ENCODE results near the gene COQ8A. TPM values are rescaled to one million over a fixed set of nuclear protein-coding genes. Genes with fewer than 3 reads are reported as not detected.

The COQ8A gene
- total RNA-seq, 3 donors from 2014 or later = 51.8 to 307 (median 60.6) TPM

GRCh38 chr1:226938903-226939437, 1.1 kb upstream of the COQ8A start:
- intact Hi-C loops (cut with DNase I; ENCODE audit: low total_unique reads) = no loop called here
- TF ChIP-seq POLR2A (IDR thresholded peaks at IDR 0.05) (no peak), POLR2AphosphoS5 (IDR thresholded peaks at IDR 0.05) (no peak), CTCF (IDR thresholded peaks at IDR 0.05) (no peak)

GRCh38 chr1:226939438-226940028, 561 bp upstream of the COQ8A start:
- peak; percentile 41 to 64 for DNase-seq (ENCODE audit: low spot score in 2 of 2)
- Histone ChIP-seq H3K36me3 (no peaks in the 10 kb centered on the region), H3K27ac (peak overlapping the region; percentile 95), H3K9me3 (peaks cover 5 to 11% of the 10 kb centered on the region in 2 donors), H3K4me3 (peak overlapping the region; percentile 81 to 90 (median 88)), H3K27me3 (no peaks in the 10 kb centered on the region), H3K4me1 (peaks cover 0 to 11% of the 10 kb centered on the region in 2 donors)
- intact Hi-C loops (cut with DNase I; ENCODE audit: low total_unique reads) = no loop called here
- TF ChIP-seq CTCF (IDR thresholded peaks at IDR 0.05) (no peak), POLR2AphosphoS5 (IDR thresholded peaks at IDR 0.05) (peak; percentile 87 to 91 (median 87)), POLR2A (IDR thresholded peaks at IDR 0.05) (peak; percentile 81)

More at GRCh38 chr1:226938903-226939437, 1.1 kb upstream of the COQ8A start:
- Histone ChIP-seq H3K4me1 (peaks cover 0 to 11% of the 10 kb centered on the region in 2 donors), H3K27me3 (no peaks in the 10 kb centered on the region), H3K27ac (peak overlapping the region; percentile 95), H3K4me3 (peak overlapping the region; percentile 81 to 90 (median 88)), H3K9me3 (peaks cover 5 to 17% of the 10 kb centered on the region in 2 donors), H3K36me3 (no peaks in the 10 kb centered on the region)
- DNase-seq (ENCODE audit: low spot score in 2 of 2) = no peak

GRCh38 chr1:226940806-226941067, 643 bp downstream of the COQ8A start:
- H3K9me3 ChIP-seq = no peaks in the 10 kb centered on the region
- H3K27me3 ChIP-seq = no peaks in the 10 kb centered on the region
- H3K27ac ChIP-seq = peak overlapping the region in 1 of 2 donors; percentile 95
- H3K4me3 ChIP-seq = peak overlapping the region; percentile 81 to 90 (median 88)
- no peaks in the 10 kb centered on the region for H3K36me3 ChIP-seq
- intact Hi-C loops (cut with DNase I; ENCODE audit: low total_unique reads) = no loop called here
- no peak for DNase-seq (ENCODE audit: low spot score in 2 of 2)
- H3K4me1 ChIP-seq = peaks cover 0 to 11% of the 10 kb centered on the region in 2 donors
- TF ChIP-seq POLR2AphosphoS5 (IDR thresholded peaks at IDR 0.05) = no peak

- no peak overlapping the region for H3K27ac ChIP-seq
- no peaks in the 10 kb centered on the region for H3K9me3 ChIP-seq
- no peaks in the 10 kb centered on the region for H3K27me3 ChIP-seq
- intact Hi-C loops (cut with DNase I; ENCODE audit: low total_unique reads) = no loop called here
- H3K4me3 ChIP-seq = no peak overlapping the region
- peaks cover 0 to 11% of the 10 kb centered on the region in 2 donors for H3K4me1 ChIP-seq
- no peaks in the 10 kb centered on the region for H3K36me3 ChIP-seq
- no peak for DNase-seq (ENCODE audit: low spot score in 2 of 2)
- TF ChIP-seq POLR2A (IDR thresholded peaks at IDR 0.05) (no peak), POLR2AphosphoS5 (IDR thresholded peaks at IDR 0.05) (no peak), CTCF (IDR thresholded peaks at IDR 0.05) (no peak)
Measured at GRCh38 chr1:226942392-226942791, 2.3 kb downstream of the COQ8A start.

- no peak overlapping the region for H3K27ac ChIP-seq
- TF ChIP-seq POLR2AphosphoS5 (IDR thresholded peaks at IDR 0.05) = no peak
- TF ChIP-seq POLR2A (IDR thresholded peaks at IDR 0.05) = no peak
- TF ChIP-seq CTCF (IDR thresholded peaks at IDR 0.05) = no peak
Measured at GRCh38 chr1:226943156-226943555, 3.1 kb downstream of the COQ8A start.

More at GRCh38 chr1:226943156-226943555, 3.1 kb downstream of the COQ8A start:
- Histone ChIP-seq H3K4me1 (peaks cover 0 to 11% of the 10 kb centered on the region in 2 donors), H3K27me3 (no peaks in the 10 kb centered on the region), H3K4me3 (no peak overlapping the region), H3K9me3 (peaks cover 0 to 4% of the 10 kb centered on the region in 2 donors), H3K36me3 (no peaks in the 10 kb centered on the region)
- intact Hi-C loops (cut with DNase I; ENCODE audit: low total_unique reads) = no loop called here
- DNase-seq (ENCODE audit: low spot score in 2 of 2) = no peak
